Endothelial cell of umbilical vein (primary cell): Measurements from ENCODE around the gene DHRS12. TPM values are rescaled to one million over a fixed set of nuclear protein-coding genes. Genes with fewer than 3 reads are reported as not detected.

ENCODE experiments used
- BruUV-seq: library from RNA; stranded (reverse); fragments of 400-500 nt; replicated peaks from 2 replicates; lab custom pipeline; 2021; lab: Mats Ljungman, UMichigan
- CTCF ChIA-PET: fragments of 300-600, 350-600 bp; sonication (Branson Sonifier 250); formaldehyde crosslinking; loops from one replicate; lab custom pipeline; 2021; ENCODE audit warnings: antibody characterized with exemption, inconsistent platforms; lab: Charles Lee
- POLR2A ChIA-PET: fragments of 300-600, 350-600 bp; sonication (Branson Sonifier 250); formaldehyde crosslinking; loops from one replicate; lab custom pipeline; 2021; ENCODE audit warnings: antibody characterized with exemption, inconsistent platforms; lab: Charles Lee
- DNase-seq: peaks from one replicate; pipeline ENCODE4 v3.0.0-alpha.2; 2011; ENCODE audit warnings: low read depth, low spot score
- FAIRE-seq: peaks from 2 replicates; lab custom pipeline; 2011; peaks lifted over from hg19 to GRCh38; lab: Jason Lieb, UNC
- H2AFZ ChIP-seq: 2 replicates; pipeline ENCODE4 v1.6.0; 2012; ENCODE audit warnings: low read depth, low read length, control low read depth, inconsistent platforms
- H3K27ac ChIP-seq: 2 replicates; pipeline ENCODE4 v1.5.1; 2011; ENCODE audit warnings: low read depth, mild to moderate bottlenecking, control low read depth, low read length, moderate library complexity; ENCODE audit not compliant: insufficient read depth
- H3K27me3 ChIP-seq, 2 experiments: 2 replicates each; pipeline versions ENCODE4 v1.6.0 to v1.6.1; 2011; ENCODE audit warnings: low read length in 2 of 2, mixed read lengths in 1 of 2; ENCODE audit not compliant: control insufficient read depth in 2 of 2, insufficient read depth in 2 of 2
- H3K36me3 ChIP-seq, 2 experiments: 2 replicates in 1 of 2; 3 replicates in 1 of 2; pipeline ENCODE4 v1.5.1; 2011; ENCODE audit warnings: low read length in 2 of 2, mild to moderate bottlenecking in 1 of 2, moderate library complexity in 1 of 2; ENCODE audit not compliant: control insufficient read depth in 2 of 2, insufficient read depth in 2 of 2; ENCODE audit errors: extremely low read depth in 1 of 2
- H3K4me1 ChIP-seq: 3 replicates; pipeline ENCODE4 v1.5.1; 2011; ENCODE audit warnings: mild to moderate bottlenecking, low read length; ENCODE audit not compliant: control insufficient read depth, insufficient read depth; ENCODE audit errors: extremely low read depth
- H3K4me2 ChIP-seq: 2 replicates; pipeline ENCODE4 v1.6.1; 2011; ENCODE audit warnings: low read length, control low read depth, mixed read lengths; ENCODE audit not compliant: insufficient read depth
- H3K4me3 ChIP-seq, 3 experiments: fragments of 200-600 bp in 1 of 3; sonication (generic), shearing (Covaris generic) in 1 of 3; replicated peaks in 1 of 3; 2 replicates each; pipeline ENCODE4 v1.5.1; 2011 to 2016; ENCODE audit warnings: control low read depth in 3 of 3, low read length in 3 of 3, mild to moderate bottlenecking in 2 of 3, inconsistent platforms in 1 of 3, low read depth in 1 of 3, moderate library complexity in 1 of 3; ENCODE audit not compliant: insufficient read depth in 1 of 3
- H3K79me2 ChIP-seq: 2 replicates; pipeline ENCODE4 v1.6.0; 2012; ENCODE audit warnings: low read length, inconsistent platforms; ENCODE audit not compliant: control insufficient read depth, insufficient read depth
- H3K9ac ChIP-seq: replicated peaks from 2 replicates; pipeline ENCODE3; 2011; ENCODE audit warnings: low read length, control low read depth; ENCODE audit not compliant: insufficient read depth; ENCODE audit errors: extremely low read depth
- H3K9me1 ChIP-seq: replicated peaks from 3 replicates; pipeline ENCODE4 v1.6.0; 2011; ENCODE audit warnings: mild to moderate bottlenecking, low read length; ENCODE audit not compliant: control insufficient read depth, insufficient read depth; ENCODE audit errors: extremely low read depth
- H3K9me3 ChIP-seq: replicated peaks from 2 replicates; pipeline ENCODE4 v1.5.1; 2012; ENCODE audit warnings: low read length, inconsistent platforms; ENCODE audit not compliant: control insufficient read depth, insufficient read depth
- H4K20me1 ChIP-seq: replicated peaks from 2 replicates; pipeline ENCODE3; 2011; ENCODE audit warnings: mild to moderate bottlenecking, low read length; ENCODE audit not compliant: control insufficient read depth, insufficient read depth; ENCODE audit errors: extremely low read depth
- CTCF ChIP-seq, 2 donors: IDR thresholded peaks; 1 replicate in 1 of 2; 2 replicates in 1 of 2; pipeline ENCODE4 v1.5.1; 2011; ENCODE audit warnings: low read length in 2 of 2, mild to moderate bottlenecking in 2 of 2, moderate library complexity in 2 of 2, control low read depth in 1 of 2, inconsistent platforms in 1 of 2, low read depth in 1 of 2; ENCODE audit not compliant: insufficient read depth in 1 of 2; ENCODE audit errors: extremely low read depth in 1 of 2
- GATA2 ChIP-seq: IDR thresholded peaks from 2 replicates; pipeline ENCODE4 v1.7.0; 2011; ENCODE audit warnings: low read depth, mild to moderate bottlenecking, moderate library complexity, mixed read lengths, low read length; ENCODE audit not compliant: insufficient read length, insufficient read depth
- MYC ChIP-seq: IDR thresholded peaks from one replicate; pipeline ENCODE4 v1.6.1; 2011; ENCODE audit warnings: mild to moderate bottlenecking, low read depth, low read length
- dilution Hi-C: fragments of 300-500 bp; cut with MboI; formaldehyde crosslinking; loops from one replicate; pipeline ENCODE4 v1.15.0; 2019; ENCODE audit warnings: low sequenced_read_pairs; ENCODE audit not compliant: extremely low pct_ligation_motif_present
- intact Hi-C: fragments of 100-400 bp; cut with micrococcal nuclease; formaldehyde crosslinking; loops from one replicate; pipeline ENCODE4 v1.10.0; 2022
- polyA plus RNA-seq, 4 experiments: library from polyadenylated mRNA; depleted of rRNA in 3 of 4; stranded (reverse) in 3 of 4; unstranded in 1 of 4; fragments of >200 nt; gene quantifications; 2 replicates each; pipeline versions ENCODE4 v1.2.1 to v1.2.3, GENCODE V29; 2011 to 2012; ENCODE audit warnings: missing spikeins in 1 of 4
- total RNA-seq: library from RNA; stranded (reverse); gene quantifications from 2 replicates; pipeline ENCODE4 v1.2.3, GENCODE V29; 2021

The DHRS12 gene
- total and polyA plus RNA-seq, 2 donors (not counting 3 experiments of a cell fraction or from before 2014, with no cell fraction given) = 8.9 to 9.1 TPM

GRCh38 chr13:51832471-51833152, 28.6 kb upstream of the DHRS12 start:
- Histone ChIP-seq H3K4me1 (no peaks in the 10 kb centered on the region), H3K4me2 (no peak overlapping the region), H2AFZ (no peak overlapping the region), H3K36me3 (no peaks in the 10 kb centered on the region), H3K4me3 (no peak overlapping the region), H3K27me3 (peaks cover 0 to 6% of the 10 kb centered on the region in 2 experiments), H3K27ac (no peak overlapping the region), H3K9me1 (no peaks in the 10 kb centered on the region), H3K9me3 (no peaks in the 10 kb centered on the region), H3K79me2 (no peaks in the 10 kb centered on the region), H4K20me1 (no peaks in the 10 kb centered on the region), H3K9ac (no peak overlapping the region)
- TF ChIP-seq CTCF (IDR thresholded peaks at IDR 0.05; ENCODE audit: extremely low read depth in 1 of 2, insufficient read depth in 1 of 2, low read depth in 1 of 2, low read length in 2 of 2) (peak in 1 of 2 donors; percentile 28), GATA2 (no peak)
- DNase-seq (peak; percentile 24), FAIRE-seq (no peak)
- POLR2A ChIA-PET = no interaction called here
- CTCF ChIA-PET = interaction anchor here (1.3 to 3.7 kb wide), 5 partner anchors 13 to 707 kb away, joined by 3 to 15 read pairs (median 6); partner anchors contain the start of gene TMEM272
- no TSS peak for BruUV-seq
- intact Hi-C loops (no loop called here), dilution Hi-C loops (no loop called here)

DNA sequence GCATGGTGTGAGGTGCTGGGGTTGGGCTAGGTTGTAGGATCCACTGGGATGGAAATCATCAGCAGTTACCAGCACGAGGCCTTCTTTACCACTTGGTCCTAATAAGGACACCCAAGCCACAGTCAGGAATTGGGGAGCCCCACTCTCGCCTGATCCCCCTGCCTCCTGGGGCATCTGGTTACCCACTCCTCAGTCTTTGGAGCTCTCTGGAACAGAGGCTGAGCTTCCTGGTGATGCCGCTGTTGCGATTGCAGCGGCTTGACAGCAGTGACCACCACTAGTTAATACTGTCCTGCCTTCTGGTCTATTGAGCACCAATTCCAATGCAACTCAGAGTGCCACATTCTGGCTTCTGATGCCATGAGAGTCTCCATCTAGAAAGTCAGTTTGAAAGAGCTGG, 27.6 kb upstream of the DHRS12 start:
- Histone ChIP-seq H3K9ac (no peak overlapping the region), H3K4me3 (no peak overlapping the region), H4K20me1 (no peaks in the 10 kb centered on the region), H3K36me3 (no peaks in the 10 kb centered on the region), H3K79me2 (no peaks in the 10 kb centered on the region), H3K4me1 (no peaks in the 10 kb centered on the region), H3K27ac (no peak overlapping the region), H2AFZ (no peak overlapping the region), H3K9me1 (no peaks in the 10 kb centered on the region), H3K27me3 (peaks cover 0 to 8% of the 10 kb centered on the region in 2 experiments), H3K9me3 (no peaks in the 10 kb centered on the region), H3K4me2 (no peak overlapping the region)
- no peak for TF ChIP-seq MYC
- BruUV-seq = no TSS peak
- FAIRE-seq (no peak), DNase-seq (no peak)
- ChIA-PET CTCF (interaction anchor here (1.0 kb wide), 1 partner anchor 14 kb away, joined by 6 read pairs; no protein-coding TSS in a partner anchor), POLR2A (no interaction called here)
- intact Hi-C loops (no loop called here), dilution Hi-C loops (no loop called here)
